Mesothelial cell of epicardium (in vitro differentiated cells): ENCODE measurements around the gene MFAP3L. TPM values are rescaled to one million over a fixed set of nuclear protein-coding genes. Genes with fewer than 3 reads are reported as not detected.

Experiments
- DNase-seq, 2 experiments: peaks; one replicate each; pipeline ENCODE4 v3.0.0; 2021; ENCODE audit warnings: low spot score in 2 of 2; ENCODE audit not compliant: unreplicated experiment in 2 of 2
- H3K27ac Mint-ChIP-seq: 2 replicates; pipeline ENCODE4 v1.8.0; 2021; ENCODE audit warnings: mixed read lengths
- H3K27me3 Mint-ChIP-seq: 2 replicates; pipeline ENCODE4 v1.8.0; 2021; ENCODE audit warnings: low read depth, mixed read lengths
- H3K36me3 Mint-ChIP-seq: 2 replicates; pipeline ENCODE4 v1.8.0; 2021; ENCODE audit warnings: mixed read lengths
- H3K4me1 Mint-ChIP-seq: 2 replicates; pipeline ENCODE4 v1.8.0; 2021; ENCODE audit warnings: mixed read lengths
- H3K4me3 Mint-ChIP-seq: 2 replicates; pipeline ENCODE4 v1.8.0; 2021; ENCODE audit warnings: mild to moderate bottlenecking, moderate library complexity, mixed read lengths
- H3K9me3 Mint-ChIP-seq: 2 replicates; pipeline ENCODE4 v1.8.0; 2021; ENCODE audit warnings: mixed read lengths
- CTCF ChIP-seq: fragments of 200-600 bp; sonication (generic); IDR thresholded peaks from one replicate; pipeline ENCODE4 v1.5.0; 2021; ENCODE audit warnings: antibody characterized with exemption; ENCODE audit not compliant: unreplicated experiment
- total RNA-seq: library from RNA; stranded (reverse); gene quantifications from 3 replicates; pipeline ENCODE4 v1.2.1, GENCODE V29; 2021

MFAP3L gene
- total RNA-seq, 1 donor from 2014 or later, result 2.1 TPM

GRCh38 chr4:170040031-170040680 lies 14.0 kb upstream of the MFAP3L start:
- Mint-ChIP-seq H3K27me3 (peaks cover 11% of the 10 kb centered on the region), H3K36me3 (no peaks in the 10 kb centered on the region), H3K27ac (no peak overlapping the region), H3K4me1 (no peaks in the 10 kb centered on the region), H3K4me3 (no peak overlapping the region), H3K9me3 (no peaks in the 10 kb centered on the region)
- TF ChIP-seq CTCF, result no peak
- no peak for DNase-seq

GRCh38 chr4:170038769-170039168 lies 12.6 kb upstream of the MFAP3L start:
- no peak for TF ChIP-seq CTCF
- H3K27me3 Mint-ChIP-seq, result peaks cover 20% of the 10 kb centered on the region
- no peaks in the 10 kb centered on the region for H3K4me1 Mint-ChIP-seq
- no peak overlapping the region for H3K27ac Mint-ChIP-seq
- no peak overlapping the region for H3K4me3 Mint-ChIP-seq
- H3K9me3 Mint-ChIP-seq, result no peaks in the 10 kb centered on the region
- DNase-seq, result no peak
- no peaks in the 10 kb centered on the region for H3K36me3 Mint-ChIP-seq

- Mint-ChIP-seq H3K27me3 (peaks cover 22% of the 10 kb centered on the region), H3K36me3 (no peaks in the 10 kb centered on the region), H3K9me3 (no peaks in the 10 kb centered on the region), H3K4me3 (no peak overlapping the region), H3K27ac (no peak overlapping the region), H3K4me1 (no peaks in the 10 kb centered on the region)
- TF ChIP-seq CTCF, result no peak
- DNase-seq, result no peak
These were observed 12.0 kb upstream of the MFAP3L start for GRCh38 chr4:170038232-170038631.

- Mint-ChIP-seq H3K27ac (no peak overlapping the region), H3K9me3 (no peaks in the 10 kb centered on the region), H3K27me3 (peaks cover 23% of the 10 kb centered on the region), H3K4me1 (no peaks in the 10 kb centered on the region), H3K36me3 (no peaks in the 10 kb centered on the region), H3K4me3 (no peak overlapping the region)
- no peak for TF ChIP-seq CTCF
- DNase-seq, result no peak
These were observed 11.3 kb upstream of the MFAP3L start for GRCh38 chr4:170037481-170037880.

GRCh38 chr4:170035845-170036244 lies 9.7 kb upstream of the MFAP3L start:
- H3K4me1 Mint-ChIP-seq, result no peaks in the 10 kb centered on the region
- H3K27me3 Mint-ChIP-seq, result peaks cover 36% of the 10 kb centered on the region
- no peaks in the 10 kb centered on the region for H3K9me3 Mint-ChIP-seq
- no peak for DNase-seq
- H3K27ac Mint-ChIP-seq, result no peak overlapping the region
- no peak overlapping the region for H3K4me3 Mint-ChIP-seq
- no peaks in the 10 kb centered on the region for H3K36me3 Mint-ChIP-seq
- no peak for TF ChIP-seq CTCF

GRCh38 chr4:170035231-170035630 lies 9.0 kb upstream of the MFAP3L start:
- H3K9me3 Mint-ChIP-seq, result no peaks in the 10 kb centered on the region
- DNase-seq, result no peak

More at GRCh38 chr4:170035231-170035630, 9.0 kb upstream of the MFAP3L start:
- Mint-ChIP-seq H3K27me3 (peaks cover 34% of the 10 kb centered on the region), H3K27ac (no peak overlapping the region), H3K4me1 (no peaks in the 10 kb centered on the region), H3K4me3 (no peak overlapping the region), H3K36me3 (no peaks in the 10 kb centered on the region)
- no peak for TF ChIP-seq CTCF
